SU-DHL-6 (cell line): ENCODE data around the gene GPR160.

ENCODE experiments used
- H2AFZ ChIP-seq: fragments of 200-600 bp; sonication (generic); 2 replicates; pipeline ENCODE4 v1.6.1; 2014; ENCODE audit warnings: low read depth, mild to moderate bottlenecking, moderate library complexity, mixed read lengths, antibody characterized with exemption, low read length; ENCODE audit not compliant: severe bottlenecking
- H3F3A ChIP-seq: fragments of 200-600 bp; shearing (Covaris generic); 2 replicates; pipeline ENCODE4 v1.6.0; 2016; ENCODE audit warnings: antibody characterized with exemption, mild to moderate bottlenecking; ENCODE audit not compliant: insufficient read depth
- H3K27ac ChIP-seq: fragments of 200-600 bp; sonication (generic); 2 replicates; pipeline ENCODE4 v1.5.1; 2016; ENCODE audit warnings: low read depth, mild to moderate bottlenecking, low read length, moderate library complexity, mixed read lengths
- H3K27me3 ChIP-seq: fragments of 200-600 bp; sonication (generic), shearing (Covaris generic); 2 replicates; pipeline ENCODE4 v1.6.0; 2014; ENCODE audit warnings: mild to moderate bottlenecking, low read length
- H3K36me3 ChIP-seq: fragments of 200-600 bp; sonication (generic); 2 replicates; pipeline ENCODE4 v1.6.1; 2014; ENCODE audit warnings: mild to moderate bottlenecking, low read length, mixed read lengths
- H3K4me2 ChIP-seq: fragments of 300-600, 200-600 bp; shearing (Covaris generic), sonication (generic); 2 replicates; pipeline ENCODE4 v1.6.0; 2014; ENCODE audit warnings: low read length, low read depth, mild to moderate bottlenecking; ENCODE audit not compliant: poor library complexity, severe bottlenecking
- H3K4me3 ChIP-seq: fragments of 200-600 bp; sonication (generic); 2 replicates; pipeline ENCODE4 v1.5.1; 2014; ENCODE audit warnings: antibody characterized with exemption, low read length, mild to moderate bottlenecking, mixed read lengths; ENCODE audit not compliant: insufficient read depth, poor library complexity, severe bottlenecking
- H3K79me2 ChIP-seq: fragments of 200-600 bp; sonication (generic); 2 replicates; pipeline ENCODE4 v1.6.1; 2014; ENCODE audit warnings: mild to moderate bottlenecking, low read length, moderate library complexity; ENCODE audit not compliant: insufficient read depth
- H3K9ac ChIP-seq: fragments of 200-600 bp; sonication (generic); 2 replicates; pipeline ENCODE4 v1.7.0; 2014; ENCODE audit warnings: mild to moderate bottlenecking, low read length
- H3K9me2 ChIP-seq: fragments of 200-600 bp; sonication (generic); replicated peaks from 2 replicates; pipeline ENCODE4 v1.6.1; 2014; ENCODE audit warnings: low read length; ENCODE audit not compliant: insufficient read depth
- H3K9me3 ChIP-seq: fragments of 200-600 bp; sonication (generic); 2 replicates; pipeline ENCODE4 v1.6.1; 2014; ENCODE audit warnings: low read length, mixed read lengths; ENCODE audit not compliant: insufficient read depth
- H4K20me1 ChIP-seq: fragments of 200-600 bp; sonication (generic); 2 replicates; pipeline ENCODE4 v1.6.1; 2014; ENCODE audit warnings: low read depth, mild to moderate bottlenecking, antibody characterized with exemption, low read length, moderate library complexity, mixed read lengths
- EZH2phosphoT487 ChIP-seq: fragments of 200-600 bp; sonication (generic), shearing (Covaris generic); conservative IDR thresholded peaks from 2 replicates; pipeline ENCODE4 v1.6.1; 2018; ENCODE audit warnings: mild to moderate bottlenecking, antibody characterized with exemption, low read length, moderate library complexity, mixed read lengths
- TF ChIP-seq, protein P1 (sequence below): fragments of 200-600 bp; sonication (generic); IDR thresholded peaks from one replicate; pipeline ENCODE4 v1.5.1; 2017; ENCODE audit warnings: antibody characterized with exemption, mild to moderate bottlenecking, low read length, moderate library complexity; ENCODE audit not compliant: insufficient read depth, poor library complexity, severe bottlenecking

Gene GPR160

DNA sequence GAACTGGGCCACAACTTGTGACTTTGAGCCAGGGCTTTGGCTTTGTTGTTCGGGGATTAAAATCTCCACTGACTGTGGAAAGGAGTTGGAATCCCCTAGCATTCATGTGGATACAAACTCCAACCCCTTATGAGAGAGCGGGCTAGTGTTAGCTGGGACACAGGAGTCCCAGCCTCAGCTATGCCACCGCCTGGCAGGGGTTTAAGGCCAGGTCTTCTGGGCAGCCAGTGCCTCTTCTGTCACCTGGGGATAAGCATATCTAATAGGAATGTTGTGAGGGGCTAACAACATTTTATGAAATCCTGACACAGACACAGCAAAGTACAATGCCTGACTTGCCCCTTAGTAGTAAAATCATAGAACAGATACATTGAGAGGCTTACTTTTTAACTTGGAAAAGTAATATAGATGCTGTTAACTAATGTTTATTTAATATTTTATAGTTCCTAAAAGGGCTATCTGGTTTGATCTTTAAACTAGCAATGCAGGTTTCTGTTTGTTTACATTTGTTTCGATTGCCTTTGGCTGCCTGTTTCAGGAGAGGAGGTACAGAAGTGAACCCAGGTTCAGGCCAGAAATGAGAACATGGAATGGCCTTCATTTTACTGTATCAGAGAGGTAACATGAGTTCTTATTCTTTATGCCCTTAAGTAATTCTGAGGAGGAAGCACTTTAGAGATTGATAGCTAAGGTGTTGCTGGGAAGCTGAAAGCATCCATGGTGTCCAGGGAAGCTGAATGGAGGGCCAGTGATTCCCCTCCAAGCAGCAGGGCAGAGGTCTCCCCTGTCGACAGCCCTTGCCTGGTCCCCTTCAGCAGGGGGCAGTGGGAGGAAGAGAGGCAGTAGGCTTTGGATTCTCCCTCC lies 8.7 kb downstream of the GPR160 start:
- no peak overlapping the region for H3K4me2 ChIP-seq
- H3F3A ChIP-seq = no peaks in the 10 kb centered on the region
- no peaks in the 10 kb centered on the region for H3K9me3 ChIP-seq
- no peak overlapping the region for H3K9ac ChIP-seq
- H4K20me1 ChIP-seq = no peaks in the 10 kb centered on the region
- H3K4me3 ChIP-seq = no peak overlapping the region
- no peaks in the 10 kb centered on the region for H3K79me2 ChIP-seq
- TF ChIP-seq EZH2phosphoT487 = no peak
- TF ChIP-seq, protein P1, sequence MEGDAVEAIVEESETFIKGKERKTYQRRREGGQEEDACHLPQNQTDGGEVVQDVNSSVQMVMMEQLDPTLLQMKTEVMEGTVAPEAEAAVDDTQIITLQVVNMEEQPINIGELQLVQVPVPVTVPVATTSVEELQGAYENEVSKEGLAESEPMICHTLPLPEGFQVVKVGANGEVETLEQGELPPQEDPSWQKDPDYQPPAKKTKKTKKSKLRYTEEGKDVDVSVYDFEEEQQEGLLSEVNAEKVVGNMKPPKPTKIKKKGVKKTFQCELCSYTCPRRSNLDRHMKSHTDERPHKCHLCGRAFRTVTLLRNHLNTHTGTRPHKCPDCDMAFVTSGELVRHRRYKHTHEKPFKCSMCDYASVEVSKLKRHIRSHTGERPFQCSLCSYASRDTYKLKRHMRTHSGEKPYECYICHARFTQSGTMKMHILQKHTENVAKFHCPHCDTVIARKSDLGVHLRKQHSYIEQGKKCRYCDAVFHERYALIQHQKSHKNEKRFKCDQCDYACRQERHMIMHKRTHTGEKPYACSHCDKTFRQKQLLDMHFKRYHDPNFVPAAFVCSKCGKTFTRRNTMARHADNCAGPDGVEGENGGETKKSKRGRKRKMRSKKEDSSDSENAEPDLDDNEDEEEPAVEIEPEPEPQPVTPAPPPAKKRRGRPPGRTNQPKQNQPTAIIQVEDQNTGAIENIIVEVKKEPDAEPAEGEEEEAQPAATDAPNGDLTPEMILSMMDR = no peak
- no peaks in the 10 kb centered on the region for H3K36me3 ChIP-seq
- no peak overlapping the region for H2AFZ ChIP-seq
- H3K27me3 ChIP-seq = no peaks in the 10 kb centered on the region
- H3K27ac ChIP-seq = no peak overlapping the region
- H3K9me2 ChIP-seq = no peaks in the 10 kb centered on the region

DNA sequence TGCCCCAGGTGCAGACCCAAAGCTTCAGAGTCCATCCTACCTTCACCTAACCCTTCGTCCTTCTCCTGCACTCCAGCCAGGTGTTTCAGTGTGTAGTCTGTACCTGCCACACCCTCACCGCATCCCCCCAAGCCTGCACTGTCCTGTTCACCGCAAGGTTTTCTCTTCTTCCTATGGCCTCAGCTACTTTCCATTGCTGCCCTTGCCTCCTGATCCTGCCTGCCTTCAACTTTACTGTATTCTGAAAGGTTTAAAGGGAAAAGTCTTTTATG lies 9.3 kb downstream of the GPR160 start:
- H2AFZ ChIP-seq = no peak overlapping the region
- no peak overlapping the region for H3K27ac ChIP-seq

DNA sequence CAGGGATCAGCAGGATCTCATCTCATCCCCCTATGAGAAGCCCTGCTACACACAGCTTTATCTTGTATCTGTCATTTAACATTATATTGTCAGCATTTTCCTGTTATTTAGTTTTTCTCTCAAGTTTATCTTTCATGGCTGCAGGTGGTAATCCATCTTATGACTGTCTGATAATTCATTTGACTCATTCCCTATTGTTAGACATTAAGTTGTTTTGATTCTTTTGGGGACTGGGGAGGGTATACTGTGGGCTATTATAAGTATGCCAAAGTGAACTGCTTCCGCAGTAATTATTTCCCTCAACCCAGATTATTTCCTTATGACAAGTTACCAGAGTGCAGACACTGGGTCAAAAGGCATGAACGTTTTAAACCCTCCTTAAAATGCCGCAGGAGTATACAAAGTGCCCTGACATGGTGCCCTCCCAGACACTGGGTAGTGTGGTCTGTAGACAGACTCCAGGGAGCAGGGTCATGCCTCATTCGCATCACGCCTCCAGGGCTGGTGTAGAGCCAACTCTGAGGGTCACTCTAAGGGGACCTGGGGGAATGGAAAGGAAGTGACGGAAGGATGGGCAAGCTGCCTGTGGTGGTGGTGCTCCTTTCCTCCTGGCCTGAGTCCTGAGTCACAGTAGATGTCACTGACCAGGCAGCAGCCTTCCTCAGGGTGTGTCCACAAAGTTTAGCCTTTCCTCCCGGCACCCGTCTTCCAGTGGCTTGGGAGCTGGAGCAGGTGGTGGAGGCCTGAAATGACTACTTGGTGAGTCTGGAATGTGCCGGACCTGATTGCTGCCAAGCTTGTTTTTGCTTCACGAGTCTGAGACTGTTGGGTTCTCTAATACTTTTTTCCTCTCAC lies 11.6 kb downstream of the GPR160 start:
- Histone ChIP-seq H3K27ac (no peak overlapping the region), H4K20me1 (no peaks in the 10 kb centered on the region), H3K79me2 (no peaks in the 10 kb centered on the region), H3K36me3 (no peaks in the 10 kb centered on the region), H3K9me2 (no peaks in the 10 kb centered on the region), H3K9ac (no peak overlapping the region), H3K4me2 (no peak overlapping the region), H3K4me3 (no peak overlapping the region), H3F3A (no peaks in the 10 kb centered on the region), H2AFZ (no peak overlapping the region), H3K9me3 (no peaks in the 10 kb centered on the region), H3K27me3 (no peaks in the 10 kb centered on the region)
- TF ChIP-seq, protein P1 = no peak
- no peak for TF ChIP-seq EZH2phosphoT487

More for the DNA sequence above, 9.3 kb downstream of the GPR160 start:
- no peak for TF ChIP-seq EZH2phosphoT487
- TF ChIP-seq, protein P1 = no peak
- Histone ChIP-seq H3K79me2 (no peaks in the 10 kb centered on the region), H3K9ac (no peak overlapping the region), H3K4me3 (no peak overlapping the region), H3K9me3 (no peaks in the 10 kb centered on the region), H3F3A (no peaks in the 10 kb centered on the region), H4K20me1 (no peaks in the 10 kb centered on the region), H3K4me2 (no peak overlapping the region), H3K36me3 (no peaks in the 10 kb centered on the region), H3K9me2 (no peaks in the 10 kb centered on the region), H3K27me3 (no peaks in the 10 kb centered on the region)
